GM21786 (cell line): ENCODE measurements around the gene IL17REL.

Experiments
- ATAC-seq: cut with Tn5 transposase; IDR thresholded peaks from one replicate; pipeline ENCODE4 v1.9.1; 2021; ENCODE audit not compliant: unreplicated experiment

Gene IL17REL

DNA sequence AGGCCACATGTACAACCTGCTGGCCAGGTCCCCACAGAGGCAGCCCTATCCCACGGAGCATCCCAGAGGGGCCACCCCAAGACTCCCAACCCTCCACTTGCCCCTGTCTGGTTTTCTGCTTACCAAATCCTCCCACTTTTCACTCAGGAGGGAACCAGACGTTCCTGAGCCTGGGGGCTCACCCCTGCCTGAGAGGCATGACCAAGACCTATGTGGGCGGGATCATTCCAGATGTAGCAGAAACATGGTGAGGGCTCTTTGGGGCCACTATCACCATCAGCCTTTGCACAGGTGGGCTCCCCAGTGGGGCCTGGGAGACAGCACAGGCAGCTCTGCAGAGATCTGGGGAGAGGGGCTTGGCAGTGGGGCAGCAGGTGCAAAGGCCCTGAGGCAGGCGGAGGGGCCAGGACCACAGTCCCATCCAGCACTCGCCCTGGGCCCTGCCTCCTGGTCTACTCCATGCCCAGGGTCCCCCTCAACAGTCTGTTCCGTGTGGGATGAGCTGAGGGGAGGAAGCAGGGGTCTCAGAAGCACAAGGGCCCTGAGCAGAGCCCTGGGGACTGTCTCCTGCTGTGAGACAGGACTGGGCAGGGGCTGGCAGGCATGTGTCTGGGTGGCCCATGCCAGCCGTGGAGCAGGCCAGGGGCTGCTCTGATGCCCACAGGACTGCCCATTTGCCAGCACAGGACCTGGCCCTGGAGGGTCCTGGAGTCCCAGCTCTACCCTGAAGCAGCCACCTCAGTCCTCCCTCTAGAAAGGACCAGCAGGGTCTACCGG is 42.6 kb downstream of the IL17REL start:
- ATAC-seq = no peak

GRCh38 chr22:49968831-49969661 is 43.5 kb downstream of the IL17REL start:
- ATAC-seq = no peak

DNA sequence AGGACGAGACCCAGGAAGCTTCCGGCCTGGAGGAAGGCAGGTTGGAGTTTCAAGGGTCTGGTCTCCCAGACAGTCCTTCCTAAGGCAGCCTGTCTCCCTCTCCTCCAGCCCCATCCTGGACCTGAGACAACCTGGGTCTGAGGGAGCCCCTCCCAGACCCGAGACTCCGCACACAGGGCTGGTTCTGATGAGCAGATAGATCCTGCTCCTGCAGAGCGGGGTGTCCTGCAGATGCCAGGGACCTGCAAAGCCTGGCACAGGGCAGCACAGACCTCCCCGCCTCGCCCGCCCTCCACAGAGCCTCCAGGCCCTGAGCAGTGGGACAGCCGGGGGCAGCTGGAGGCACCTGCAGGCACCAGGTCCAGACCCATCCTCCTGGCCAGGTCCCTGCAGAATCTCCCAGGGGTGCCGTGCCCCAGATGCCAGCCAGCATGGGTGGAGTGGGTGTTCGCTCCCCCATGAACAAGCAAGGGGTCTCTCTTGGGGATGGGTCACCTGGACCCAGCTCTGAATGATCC is 44.2 kb downstream of the IL17REL start:
- no peak for ATAC-seq

DNA sequence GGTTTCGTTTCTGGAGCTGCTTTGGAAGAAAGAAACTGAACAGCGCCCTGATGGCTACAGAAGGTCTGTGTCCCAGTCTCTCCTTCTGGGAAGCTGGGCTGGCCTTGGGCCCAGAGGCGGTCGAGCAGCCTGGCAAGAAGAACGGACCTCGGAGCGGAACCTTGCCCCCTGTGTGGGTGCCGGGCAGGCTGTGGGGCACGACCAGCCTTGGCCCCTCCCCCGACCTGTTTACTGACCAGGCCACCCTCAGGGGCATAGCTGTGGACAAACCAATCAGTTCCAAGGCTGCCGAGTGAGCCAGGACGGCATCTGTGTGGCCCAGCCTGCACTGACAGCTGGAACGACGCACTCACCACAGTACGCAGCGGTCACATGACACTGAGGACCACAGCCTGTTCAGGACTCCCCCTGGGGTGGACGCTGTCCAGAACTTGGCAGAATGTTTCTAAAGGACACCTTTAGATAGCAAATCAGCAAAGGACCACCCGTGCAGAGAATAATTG is 44.8 kb downstream of the IL17REL start:
- no peak for ATAC-seq

GRCh38 chr22:49966774-49967705 is 45.5 kb downstream of the IL17REL start:
- no peak for ATAC-seq

GRCh38 chr22:49966041-49966773 is 46.4 kb downstream of the IL17REL start:
- no peak for ATAC-seq

DNA sequence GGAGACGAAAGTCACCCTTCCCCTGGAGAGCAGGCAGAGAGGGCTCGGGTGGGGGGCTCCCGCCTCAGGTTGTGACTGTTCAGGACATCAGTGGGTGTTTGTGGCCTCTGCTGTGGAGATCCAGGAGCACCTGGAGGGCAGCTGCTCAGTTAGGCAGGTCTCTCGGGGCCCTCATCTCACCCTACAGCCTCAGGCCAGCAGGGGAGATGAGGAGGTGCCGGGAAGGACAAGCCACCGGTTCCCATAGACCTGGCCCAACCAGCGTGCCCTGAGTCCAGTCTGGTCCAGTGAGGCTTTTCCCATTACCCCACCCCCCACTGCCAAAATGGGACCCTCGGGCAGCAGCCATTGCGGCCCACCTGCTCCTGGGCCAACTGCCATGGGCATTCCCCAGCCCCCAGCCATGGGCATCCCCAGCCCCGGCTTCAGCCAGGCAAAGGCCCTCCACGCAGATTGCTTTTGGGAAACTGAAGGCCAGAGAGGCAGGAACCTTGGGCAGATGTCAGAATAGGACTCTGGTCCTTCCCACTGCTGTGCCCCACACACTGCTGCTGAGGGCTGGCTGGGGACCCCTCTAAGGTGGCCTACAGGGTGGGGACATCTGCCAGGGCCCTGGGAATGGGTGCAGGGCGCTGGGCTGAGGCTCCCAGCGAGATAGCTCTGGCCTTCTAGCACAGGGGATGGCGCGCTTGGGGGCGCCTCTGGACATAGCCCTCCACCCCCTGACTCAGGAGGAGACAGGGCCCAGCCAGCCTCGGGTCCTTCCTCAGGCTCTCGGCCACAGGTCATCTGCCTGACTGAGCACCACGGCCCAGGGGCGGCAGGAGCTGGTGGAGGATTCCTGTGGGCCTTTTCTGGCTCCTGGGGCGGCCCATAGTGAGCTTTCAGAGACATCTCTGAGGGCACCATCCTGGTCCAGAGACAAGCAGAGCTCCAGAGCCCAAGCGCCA is 47.2 kb downstream of the IL17REL start:
- ATAC-seq = no peak

GRCh38 chr22:49964136-49965090 is 48.2 kb downstream of the IL17REL start:
- ATAC-seq = no peak

GRCh38 chr22:49963647-49964026 is 48.9 kb downstream of the IL17REL start:
- no peak for ATAC-seq

DNA sequence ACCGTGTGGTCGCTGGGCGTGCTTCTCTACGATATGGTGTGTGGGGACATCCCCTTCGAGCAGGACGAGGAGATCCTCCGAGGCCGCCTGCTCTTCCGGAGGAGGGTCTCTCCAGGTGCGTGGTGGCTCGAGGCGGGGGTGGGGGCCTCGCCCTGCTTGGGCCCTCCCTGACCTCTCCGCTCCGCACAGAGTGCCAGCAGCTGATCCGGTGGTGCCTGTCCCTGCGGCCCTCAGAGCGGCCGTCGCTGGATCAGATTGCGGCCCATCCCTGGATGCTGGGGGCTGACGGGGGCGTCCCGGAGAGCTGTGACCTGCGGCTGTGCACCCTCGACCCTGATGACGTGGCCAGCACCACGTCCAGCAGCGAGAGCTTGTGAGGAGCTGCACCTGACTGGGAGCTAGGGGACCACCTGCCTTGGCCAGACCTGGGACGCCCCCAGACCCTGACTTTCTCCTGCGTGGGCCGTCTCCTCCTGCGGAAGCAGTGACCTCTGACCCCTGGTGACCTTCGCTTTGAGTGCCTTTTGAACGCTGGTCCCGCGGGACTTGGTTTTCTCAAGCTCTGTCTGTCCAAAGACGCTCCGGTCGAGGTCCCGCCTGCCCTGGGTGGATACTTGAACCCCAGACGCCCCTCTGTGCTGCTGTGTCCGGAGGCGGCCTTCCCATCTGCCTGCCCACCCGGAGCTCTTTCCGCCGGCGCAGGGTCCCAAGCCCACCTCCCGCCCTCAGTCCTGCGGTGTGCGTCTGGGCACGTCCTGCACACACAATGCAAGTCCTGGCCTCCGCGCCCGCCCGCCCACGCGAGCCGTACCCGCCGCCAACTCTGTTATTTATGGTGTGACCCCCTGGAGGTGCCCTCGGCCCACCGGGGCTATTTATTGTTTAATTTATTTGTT is 49.6 kb downstream of the IL17REL start:
- ATAC-seq = no peak

DNA sequence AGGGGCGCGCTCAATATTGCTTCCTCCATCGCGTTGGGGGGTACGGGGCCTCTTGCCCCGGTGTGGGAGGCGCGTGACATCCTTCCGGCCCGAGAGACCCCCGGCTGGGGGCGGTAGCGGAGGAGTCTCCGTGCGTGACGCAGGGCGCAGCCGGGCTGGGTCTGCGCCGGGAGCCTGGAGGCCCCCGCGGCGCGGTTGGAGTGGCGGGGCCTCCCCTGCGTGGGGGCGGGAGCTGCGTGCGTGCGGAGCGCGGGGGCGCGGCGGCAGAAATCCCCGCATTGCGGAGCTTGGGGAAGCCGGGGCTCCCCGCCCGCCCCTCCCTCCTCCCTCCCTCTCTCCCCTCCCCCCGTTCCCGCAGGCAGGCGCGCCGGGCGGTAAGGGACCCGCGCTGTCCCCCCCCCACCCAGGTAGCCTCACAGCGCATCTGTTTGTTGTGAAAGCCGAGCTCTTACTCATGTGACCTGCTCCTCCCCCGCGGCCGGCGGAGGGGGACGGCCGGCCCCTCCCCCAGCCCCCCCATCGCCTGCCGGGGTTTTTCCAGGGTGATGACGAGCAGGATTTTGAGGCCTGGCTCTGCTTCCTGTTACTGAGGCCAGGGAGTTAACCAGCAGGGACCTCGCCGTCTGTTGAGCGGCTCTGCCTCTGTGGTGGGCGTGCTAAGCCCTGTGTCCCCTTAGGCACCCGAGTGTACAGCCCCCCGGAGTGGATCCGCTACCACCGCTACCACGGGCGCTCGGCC is 50.4 kb downstream of the IL17REL start:
- ATAC-seq = no peak

DNA sequence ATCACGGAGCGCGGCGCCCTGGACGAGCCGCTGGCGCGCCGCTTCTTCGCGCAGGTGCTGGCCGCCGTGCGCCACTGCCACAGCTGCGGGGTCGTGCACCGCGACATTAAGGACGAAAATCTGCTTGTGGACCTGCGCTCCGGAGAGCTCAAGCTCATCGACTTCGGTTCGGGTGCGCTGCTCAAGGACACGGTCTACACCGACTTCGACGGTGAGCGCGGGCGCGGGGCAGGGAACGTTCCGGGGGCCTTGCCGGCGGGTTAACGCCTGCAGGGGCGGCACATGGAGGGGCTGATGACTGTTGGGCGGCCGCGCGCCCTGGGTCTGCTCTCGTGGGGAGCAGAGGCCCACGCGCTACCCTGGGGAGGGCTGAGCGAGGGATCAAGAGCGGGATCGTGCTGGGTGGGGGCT is 51.0 kb downstream of the IL17REL start:
- no peak for ATAC-seq

DNA sequence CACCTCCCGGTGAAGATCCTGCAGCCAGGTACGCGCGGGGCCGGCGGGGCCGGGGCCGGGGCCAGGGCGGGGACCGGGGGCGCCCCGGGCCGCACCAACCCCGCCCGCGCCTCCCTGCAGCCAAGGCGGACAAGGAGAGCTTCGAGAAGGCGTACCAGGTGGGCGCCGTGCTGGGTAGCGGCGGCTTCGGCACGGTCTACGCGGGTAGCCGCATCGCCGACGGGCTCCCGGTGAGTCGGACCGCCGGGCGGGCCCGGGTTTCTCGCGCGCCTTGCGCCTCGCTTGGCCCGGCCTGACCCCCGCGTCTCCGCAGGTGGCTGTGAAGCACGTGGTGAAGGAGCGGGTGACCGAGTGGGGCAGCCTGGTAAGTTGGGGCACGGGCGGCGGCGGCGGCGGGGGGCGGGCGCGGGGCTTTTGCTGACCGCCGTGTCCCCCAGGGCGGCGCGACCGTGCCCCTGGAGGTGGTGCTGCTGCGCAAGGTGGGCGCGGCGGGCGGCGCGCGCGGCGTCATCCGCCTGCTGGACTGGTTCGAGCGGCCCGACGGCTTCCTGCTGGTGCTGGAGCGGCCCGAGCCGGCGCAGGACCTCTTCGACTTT is 51.5 kb downstream of the IL17REL start:
- no peak for ATAC-seq

- peak; percentile 57 for ATAC-seq
Measured at GRCh38 chr22:49960159-49961004, 52.2 kb downstream of the IL17REL start, which contains the start of gene PIM3. PIM3 (plus strand) TSS chr22:49960772; CDS start chr22:49960948, 176 bp downstream.

DNA sequence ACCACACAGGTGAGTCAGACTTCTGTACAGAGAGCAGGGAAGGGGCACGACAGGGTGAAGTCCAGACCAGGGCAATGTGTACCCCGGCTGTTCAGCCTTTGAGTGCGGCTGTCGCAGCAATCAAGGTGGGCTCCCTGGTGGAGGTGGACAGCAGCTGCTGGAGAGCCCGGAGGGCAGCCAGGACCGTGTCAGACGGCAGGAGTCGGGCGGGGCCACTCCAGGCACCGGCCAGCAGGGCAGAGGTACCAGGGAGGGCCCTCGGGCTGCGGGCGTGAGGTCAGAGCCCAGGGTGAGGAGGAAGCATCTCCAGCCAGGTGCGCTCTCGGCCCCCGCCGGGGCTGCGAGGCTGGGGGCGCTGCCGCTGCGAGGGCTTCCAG is 52.8 kb downstream of the IL17REL start:
- ATAC-seq = no peak
